K562 (cell line): Measurements from ENCODE around the gene ZCCHC14. TPM values are rescaled to one million over a fixed set of nuclear protein-coding genes. Genes with fewer than 3 reads are reported as not detected.

ENCODE experiments used
- ATAC-seq: fragments of 200-7000 bp; cut with Tn5 transposase; 3 replicates; pipeline ENCODE4 v1.9.1; 2020; ENCODE audit warnings: moderate library complexity
- BruUV-seq: library from RNA; stranded (reverse); fragments of 400-500 nt; replicated peaks from 2 replicates; lab custom pipeline; 2021; lab: Mats Ljungman, UMichigan
- CTCF ChIA-PET: fragments of 300-600 bp; formaldehyde crosslinking; extraction: SDS; loops from one replicate; lab custom pipeline; 2021; ENCODE audit warnings: low intra/inter-chr PET ratio; lab: Yijun Ruan, JAX
- POLR2A ChIA-PET: fragments of 300-600, 350-650 bp; sonication (Branson Sonifier 250); formaldehyde crosslinking; extraction: SDS; loops from one replicate; lab custom pipeline; 2021; ENCODE audit warnings: antibody characterized with exemption, inconsistent platforms; lab: Yijun Ruan, JAX
- DNase-seq, 4 experiments: peaks; one replicate each; pipeline versions ENCODE4 v3.0.0 to v3.0.0-alpha.2; 2011 to 2018; ENCODE audit warnings: low spot score in 3 of 4, mixed read lengths in 3 of 4; ENCODE audit errors: extremely low read depth in 1 of 4
- FAIRE-seq: peaks from 2 replicates; lab custom pipeline; 2011; peaks lifted over from hg19 to GRCh38; lab: Jason Lieb, UNC
- H2AFZ ChIP-seq: 2 replicates; pipeline ENCODE4 v1.6.0; 2011; ENCODE audit warnings: low read depth, low read length, control low read depth, inconsistent platforms
- H3K27ac ChIP-seq: fragments of 200-600 bp; 3 replicates; pipeline ENCODE4 v1.8.0; 2011; ENCODE audit warnings: low read depth, mild to moderate bottlenecking, control low read depth, inconsistent platforms, low read length, moderate library complexity, mixed read lengths; ENCODE audit errors: extremely low read depth
- H3K27me3 ChIP-seq, 2 experiments: fragments of 300-600 bp in 1 of 2; 2 replicates in 1 of 2; 3 replicates in 1 of 2; pipeline versions ENCODE4 v1.6.0 to v1.8.0; 2011; ENCODE audit warnings: inconsistent platforms in 2 of 2, low read length in 2 of 2, mild to moderate bottlenecking in 1 of 2, mixed read lengths in 1 of 2, moderate library complexity in 1 of 2; ENCODE audit not compliant: control insufficient read depth in 2 of 2, insufficient read depth in 2 of 2
- H3K36me3 ChIP-seq: fragments of 300-600 bp; 3 replicates; pipeline ENCODE4 v1.8.0; 2011; ENCODE audit warnings: mild to moderate bottlenecking, low read length, inconsistent platforms; ENCODE audit not compliant: control insufficient read depth, insufficient read depth
- H3K4me1 ChIP-seq, 2 experiments: fragments of 200-600 bp in 1 of 2; replicated peaks in 1 of 2; 2 replicates in 1 of 2; 3 replicates in 1 of 2; pipeline versions ENCODE4 v1.5.1 to v1.8.0; 2011; ENCODE audit warnings: inconsistent platforms in 2 of 2, low read length in 2 of 2, mild to moderate bottlenecking in 1 of 2, mixed read lengths in 1 of 2, moderate library complexity in 1 of 2; ENCODE audit not compliant: control insufficient read depth in 2 of 2, insufficient read depth in 2 of 2
- H3K4me2 ChIP-seq: 2 replicates; pipeline ENCODE4 v1.6.1; 2011; ENCODE audit warnings: low read length, control low read depth, inconsistent platforms, mixed read lengths; ENCODE audit not compliant: insufficient read depth
- H3K4me3 ChIP-seq: fragments of 200-600 bp; sonication (generic), shearing (Covaris generic); 2 replicates; pipeline ENCODE4 v1.5.1; 2016; ENCODE audit warnings: control low read depth, inconsistent platforms
- H3K79me2 ChIP-seq: fragments of 200-600 bp; 3 replicates; pipeline ENCODE4 v1.8.0; 2011; ENCODE audit warnings: low read length, inconsistent platforms; ENCODE audit not compliant: control insufficient read depth, insufficient read depth
- H3K9ac ChIP-seq, 2 experiments: 2 replicates each; pipeline versions ENCODE4 v1.6.0 to v1.6.1; 2011; ENCODE audit warnings: low read depth in 2 of 2, low read length in 2 of 2, control low read depth in 1 of 2, inconsistent platforms in 1 of 2, mild to moderate bottlenecking in 1 of 2, mixed read lengths in 1 of 2; ENCODE audit not compliant: insufficient read depth in 1 of 2
- H3K9me1 ChIP-seq: one replicate; pipeline ENCODE4 v1.6.0; 2011; ENCODE audit warnings: inconsistent platforms, mild to moderate bottlenecking, low read length, moderate library complexity; ENCODE audit not compliant: control insufficient read depth, insufficient read depth
- H3K9me3 ChIP-seq: replicated peaks from 2 replicates; pipeline ENCODE4 v1.5.1; 2011; ENCODE audit warnings: low read depth, low read length, inconsistent platforms; ENCODE audit not compliant: control insufficient read depth, insufficient read depth
- H4K20me1 ChIP-seq: replicated peaks from 2 replicates; pipeline ENCODE4 v1.6.1; 2011; ENCODE audit warnings: low read length, inconsistent platforms, mixed read lengths; ENCODE audit not compliant: control insufficient read depth, insufficient read depth
- ARID1B ChIP-seq: fragments of 450-650 bp; IDR thresholded peaks from 2 replicates; pipeline ENCODE4 v1.6.1; 2016; ENCODE audit warnings: antibody characterized with exemption, mild to moderate bottlenecking, inconsistent platforms
- CHCHD3 ChIP-seq: fragments of 250-450 bp; sonication (Bioruptor Pico); IDR thresholded peaks from 2 replicates; pipeline ENCODE4 v2.1.2; 2022; ENCODE audit warnings: mild to moderate bottlenecking
- ELK3 ChIP-seq: fragments of 450-650 bp; formaldehyde crosslinking; IDR thresholded peaks from 2 replicates; pipeline ENCODE4 v1.4.0; 2020; ENCODE audit warnings: mild to moderate bottlenecking
- ERF ChIP-seq: fragments of 450-650 bp; formaldehyde crosslinking; IDR thresholded peaks from 2 replicates; pipeline ENCODE4 v1.4.0; 2020; ENCODE audit warnings: mild to moderate bottlenecking, mixed read lengths
- KLF6 ChIP-seq: fragments of 250-450 bp; sonication (Bioruptor Pico); IDR thresholded peaks from 2 replicates; pipeline ENCODE4 v1.4.0; 2020; ENCODE audit warnings: mild to moderate bottlenecking, moderate library complexity, borderline replicate concordance
- LCOR ChIP-seq: sonication (generic); formaldehyde crosslinking; IDR thresholded peaks from 2 replicates; pipeline ENCODE4 v1.8.0; 2022; ENCODE audit warnings: mild to moderate bottlenecking, missing genetic modification reagents
- MYNN ChIP-seq, 2 experiments: sonication (generic); formaldehyde crosslinking in 1 of 2; IDR thresholded peaks; 2 replicates each; pipeline versions ENCODE4 v1.5.0 to v1.6.1; 2016 to 2020; ENCODE audit warnings: antibody characterized with exemption in 1 of 2, missing genetic modification reagents in 1 of 2
- RBM17 ChIP-seq: fragments of 200-400 bp; formaldehyde crosslinking; IDR thresholded peaks from 2 replicates; pipeline ENCODE4 v1.6.1; 2017; ENCODE audit warnings: low read depth, mild to moderate bottlenecking, low read length, borderline replicate concordance
- SMAD2 ChIP-seq: fragments of 150-350 bp; IDR thresholded peaks from 2 replicates; pipeline ENCODE4 v1.6.1; 2014; ENCODE audit warnings: low read depth, mild to moderate bottlenecking, low read length
- TRIM25 ChIP-seq: fragments of 450-650 bp; IDR thresholded peaks from 2 replicates; pipeline ENCODE4 v1.7.0; 2016; ENCODE audit warnings: borderline replicate concordance
- ZNF174 ChIP-seq: fragments of 250-450 bp; sonication (Bioruptor Pico); IDR thresholded peaks from 2 replicates; pipeline ENCODE4 v1.4.0; 2020; ENCODE audit warnings: mild to moderate bottlenecking
- ZNF253 ChIP-seq: fragments of 250-450 bp; sonication (Bioruptor Pico); conservative IDR thresholded peaks from 2 replicates; pipeline ENCODE4 v1.6.1; 2021; ENCODE audit warnings: mild to moderate bottlenecking
- ZNF668 ChIP-seq: fragments of 250-450 bp; sonication (Bioruptor Pico); IDR thresholded peaks from 2 replicates; pipeline ENCODE4 v1.8.0; 2022; ENCODE audit warnings: mild to moderate bottlenecking, inconsistent platforms
- ZZZ3 ChIP-seq: fragments of 450-650 bp; IDR thresholded peaks from 2 replicates; pipeline ENCODE4 v1.6.1; 2016; ENCODE audit warnings: antibody characterized with exemption, mild to moderate bottlenecking, moderate library complexity
- WGBS: fragments of 100-300 bp; shearing (Covaris generic); methylation state at CpG from one replicate; pipeline ENCODE4 v1.1.6; 2016; ENCODE audit warnings: low coverage, mixed read lengths; ENCODE audit not compliant: insufficient coverage; ENCODE audit errors: missing lambda C conversion rate; 5-methylcytosine and 5-hydroxymethylcytosine counted together
- in situ Hi-C: fragments of 300-500 bp; cut with MboI; formaldehyde crosslinking; loops from 4 replicates; pipeline ENCODE4 v1.15.0; 2018; ENCODE audit warnings: inconsistent platforms, mixed read lengths
- intact Hi-C: fragments of 100-400 bp; cut with micrococcal nuclease; formaldehyde crosslinking; loops from 2 replicates; pipeline ENCODE4 v1.14.2; 2022
- polyA plus RNA-seq, 8 experiments: library from polyadenylated mRNA; depleted of rRNA in 4 of 8; stranded (reverse) in 5 of 8; unstranded in 3 of 8; fragments of >200 nt; fragmentation: Nextera tagmentation in 2 of 8; fragmentation: Illumina TruSeq in 1 of 8; extraction: Ambion mirVana in 2 of 8; extraction: Trizol in 1 of 8; gene quantifications; 2 replicates each; pipeline versions ENCODE4 v1.2.1 to v1.2.3, GENCODE V29; 2011 to 2014; ENCODE audit warnings: inconsistent platforms in 1 of 8, missing spikeins in 1 of 8
- total RNA-seq, 7 experiments: library from RNA; depleted of rRNA in 6 of 7; stranded (reverse); fragments of >200 nt in 6 of 7; fragmentation: Illumina TruSeq in 2 of 7; extraction: Trizol in 2 of 7; gene quantifications; 2 replicates each; pipeline versions ENCODE4 v1.2.1 to v1.2.3, GENCODE V29; 2011 to 2021; ENCODE audit warnings: low replicate concordance in 1 of 7
- TF ChIP-seq, protein P1 (sequence below), 2 experiments: fragments of 450-650 bp; conservative IDR thresholded peaks; 2 replicates each; pipeline ENCODE4 v1.6.1; 2017; ENCODE audit warnings: mild to moderate bottlenecking in 2 of 2, moderate library complexity in 2 of 2

The ZCCHC14 gene
- total and polyA plus RNA-seq, 9 of the 15 experiments (the other 6 are each of a cell fraction or from before 2014, with no cell fraction given) = 1.5 to 12.4 (median 2.9) TPM

- H3K4me1 ChIP-seq = peaks cover 22 to 25% of the 10 kb centered on the region in 2 experiments
- WGBS = 2% methylated on average over 34 of the region's 53 CpGs
- peaks cover 62% of the 10 kb centered on the region for H3K79me2 ChIP-seq
- peak overlapping the region; percentile 92 to 94 for H3K9ac ChIP-seq
- CTCF ChIA-PET = interaction anchor here (1.2 kb wide), 1 partner anchor 243 kb away, joined by 3 read pairs; no protein-coding TSS in a partner anchor
- FAIRE-seq = peak; percentile 71
- no peaks in the 10 kb centered on the region for H3K27me3 ChIP-seq
- peak in 2 of 4 experiments; percentile 47 to 68 for DNase-seq
- TSS peak; percentile 63 for BruUV-seq
- H3K4me2 ChIP-seq = peak overlapping the region; percentile 99
- in situ Hi-C loops (no loop called here), intact Hi-C loops (loop anchor here (2.0 to 5.0 kb wide), 3 partner anchors 76 to 244 kb away; partner anchors contain the start of genes C16orf95 and ZCCHC14)
- peak overlapping the region; percentile 38 for H2AFZ ChIP-seq
- peak; percentile 5 for ATAC-seq
- H4K20me1 ChIP-seq = peaks cover 33% of the 10 kb centered on the region
- no peaks in the 10 kb centered on the region for H3K9me3 ChIP-seq
- peaks cover 18% of the 10 kb centered on the region for H3K36me3 ChIP-seq
- H3K27ac ChIP-seq = peak overlapping the region; percentile 84
- peak overlapping the region; percentile 89 for H3K4me3 ChIP-seq
- POLR2A ChIA-PET = interaction anchor here (0.6 to 6.0 kb wide), 8 partner anchors 8 to 42 kb away, joined by 3 to 51 read pairs (median 6); partner anchors contain the start of gene FBXO31
- no peaks in the 10 kb centered on the region for H3K9me1 ChIP-seq
- TF ChIP-seq ERF (no peak), TRIM25 (no peak), ELK3 (CRISPR knock-in tag) (no peak), SMAD2 (no peak), ARID1B (peak; percentile 18; the same call in 1 of the 2 replicates), CHCHD3 (no peak), RBM17 (no peak), ZNF253 (no peak), ZNF668 (CRISPR knock-in tag) (no peak), ZNF174 (no peak), ZZZ3 (no peak), LCOR (CRISPR knock-in tag) (no peak), KLF6 (CRISPR knock-in tag) (no peak), MYNN (IDR thresholded peaks at IDR 0.05) (no peak), MYNN (CRISPR knock-in tag; IDR thresholded peaks at IDR 0.05) (no peak)
- TF ChIP-seq, protein P1, sequence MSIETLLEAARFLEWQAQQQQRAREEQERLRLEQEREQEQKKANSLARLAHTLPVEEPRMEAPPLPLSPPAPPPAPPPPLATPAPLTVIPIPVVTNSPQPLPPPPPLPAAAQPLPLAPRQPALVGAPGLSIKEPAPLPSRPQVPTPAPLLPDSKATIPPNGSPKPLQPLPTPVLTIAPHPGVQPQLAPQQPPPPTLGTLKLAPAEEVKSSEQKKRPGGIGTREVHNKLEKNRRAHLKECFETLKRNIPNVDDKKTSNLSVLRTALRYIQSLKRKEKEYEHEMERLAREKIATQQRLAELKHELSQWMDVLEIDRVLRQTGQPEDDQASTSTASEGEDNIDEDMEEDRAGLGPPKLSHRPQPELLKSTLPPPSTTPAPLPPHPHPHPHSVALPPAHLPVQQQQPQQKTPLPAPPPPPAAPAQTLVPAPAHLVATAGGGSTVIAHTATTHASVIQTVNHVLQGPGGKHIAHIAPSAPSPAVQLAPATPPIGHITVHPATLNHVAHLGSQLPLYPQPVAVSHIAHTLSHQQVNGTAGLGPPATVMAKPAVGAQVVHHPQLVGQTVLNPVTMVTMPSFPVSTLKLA (conservative IDR thresholded peaks at IDR 0.05) = peak in 1 of 2 experiments; percentile 58; a peak in 2 of 4 replicates
These were observed 99.8 kb downstream of the ZCCHC14 start for GRCh38 chr16:87392821-87393679.
